DMS114 treated with DMSO at 0.1 percent for 48 hours (cell line): ENCODE measurements around the gene ISOC2.
A peak's percentile ranks its signal among the peaks of the same experiment; 100 is the strongest.

ENCODE experiments used
- DNase-seq: peaks from one replicate; lab custom pipeline; 2025; ENCODE audit not compliant: unreplicated experiment; lab: John Stamatoyannopoulos, UW

Gene ISOC2

DNA sequence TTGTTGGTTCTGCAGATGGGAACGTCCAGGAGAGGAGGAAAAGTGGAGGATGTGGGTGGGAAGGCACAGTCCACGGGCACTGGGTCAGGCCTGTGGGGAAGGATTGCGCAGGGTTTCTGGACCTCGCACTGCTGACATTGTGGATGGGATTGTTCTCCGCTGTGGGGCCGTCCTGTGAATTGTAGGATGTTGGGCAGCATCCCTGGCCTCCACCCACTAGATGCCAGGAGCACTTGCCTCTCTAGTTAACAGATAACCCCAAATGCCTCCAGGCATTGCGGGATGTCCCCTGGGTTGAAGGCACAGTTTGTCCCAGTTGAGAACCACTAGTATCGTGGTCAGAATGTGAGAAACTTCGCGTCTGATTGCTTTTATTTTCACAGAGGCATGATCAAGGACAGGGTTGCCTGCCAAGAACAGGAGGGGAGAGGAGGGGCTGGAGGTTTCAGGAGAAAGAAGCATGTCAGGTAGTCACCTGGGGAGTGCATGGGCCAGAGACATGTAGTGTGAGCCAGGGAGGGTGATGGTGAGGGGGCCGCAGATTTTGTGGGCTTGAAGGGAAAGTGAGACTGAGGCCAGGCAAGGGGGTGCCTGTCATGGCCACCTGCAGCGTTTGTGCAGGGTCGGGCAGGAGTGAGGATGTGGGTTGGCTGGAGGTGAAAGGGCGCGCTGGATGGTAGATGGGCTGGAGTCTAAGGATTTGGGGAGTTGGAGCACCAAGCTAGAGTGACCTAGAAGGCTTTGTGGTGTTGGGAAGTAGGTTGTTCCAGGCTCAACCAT lies 18.2 kb upstream of the ISOC2 start:
- DNase-seq: no peak

DNA sequence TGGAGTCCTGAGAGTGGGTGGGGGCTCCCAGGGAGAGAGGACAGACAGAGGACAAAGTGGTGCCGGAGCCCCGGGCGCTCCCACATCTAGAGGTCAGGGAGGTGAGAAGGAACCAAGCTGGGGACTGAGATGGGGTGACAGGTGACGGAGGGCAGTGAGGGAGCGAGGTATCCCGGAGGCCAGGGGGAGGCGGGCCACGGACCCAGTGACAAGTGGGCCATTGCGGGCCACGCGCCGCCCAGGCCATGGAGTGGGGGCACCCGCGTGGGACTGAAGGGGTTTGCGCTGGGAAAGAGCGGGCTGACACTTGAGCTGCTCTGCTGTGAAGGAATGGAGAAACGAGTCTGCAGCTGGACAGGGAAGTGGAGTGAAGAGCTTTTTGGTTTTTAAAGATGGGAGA lies 17.6 kb upstream of the ISOC2 start:
- no peak for DNase-seq

DNA sequence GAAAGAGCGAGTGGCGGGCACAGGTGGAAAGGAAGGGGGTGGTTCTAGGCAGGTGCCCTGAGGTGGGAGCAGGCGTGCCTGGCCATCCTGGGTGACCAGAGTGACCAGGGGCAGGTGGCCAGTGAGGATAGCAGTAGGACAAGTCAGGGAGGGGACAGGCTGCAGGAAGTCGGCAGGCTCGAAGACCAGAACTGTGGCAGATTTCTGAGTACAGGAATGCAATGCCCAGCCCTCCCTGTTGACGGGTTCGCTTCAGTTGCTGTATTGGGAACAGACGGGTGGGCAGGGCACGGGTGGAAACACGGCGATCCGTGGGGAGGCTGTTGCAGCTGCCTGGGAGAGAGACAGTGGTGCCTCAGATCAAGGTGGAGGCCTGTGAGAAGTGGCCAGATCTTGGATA lies 16.9 kb upstream of the ISOC2 start:
- DNase-seq: no peak

- no peak for DNase-seq
Measured at GRCh38 chr19:55477905-55478304, 16.5 kb upstream of the ISOC2 start.

- DNase-seq: peak; percentile 95
Measured at GRCh38 chr19:55476100-55476775, 14.8 kb upstream of the ISOC2 start, which contains the start of gene ZNF628. Gene ZNF628, plus strand, starts transcription at chr19:55476617. Its CDS starts 3,294 bp downstream, at chr19:55479911.

DNA sequence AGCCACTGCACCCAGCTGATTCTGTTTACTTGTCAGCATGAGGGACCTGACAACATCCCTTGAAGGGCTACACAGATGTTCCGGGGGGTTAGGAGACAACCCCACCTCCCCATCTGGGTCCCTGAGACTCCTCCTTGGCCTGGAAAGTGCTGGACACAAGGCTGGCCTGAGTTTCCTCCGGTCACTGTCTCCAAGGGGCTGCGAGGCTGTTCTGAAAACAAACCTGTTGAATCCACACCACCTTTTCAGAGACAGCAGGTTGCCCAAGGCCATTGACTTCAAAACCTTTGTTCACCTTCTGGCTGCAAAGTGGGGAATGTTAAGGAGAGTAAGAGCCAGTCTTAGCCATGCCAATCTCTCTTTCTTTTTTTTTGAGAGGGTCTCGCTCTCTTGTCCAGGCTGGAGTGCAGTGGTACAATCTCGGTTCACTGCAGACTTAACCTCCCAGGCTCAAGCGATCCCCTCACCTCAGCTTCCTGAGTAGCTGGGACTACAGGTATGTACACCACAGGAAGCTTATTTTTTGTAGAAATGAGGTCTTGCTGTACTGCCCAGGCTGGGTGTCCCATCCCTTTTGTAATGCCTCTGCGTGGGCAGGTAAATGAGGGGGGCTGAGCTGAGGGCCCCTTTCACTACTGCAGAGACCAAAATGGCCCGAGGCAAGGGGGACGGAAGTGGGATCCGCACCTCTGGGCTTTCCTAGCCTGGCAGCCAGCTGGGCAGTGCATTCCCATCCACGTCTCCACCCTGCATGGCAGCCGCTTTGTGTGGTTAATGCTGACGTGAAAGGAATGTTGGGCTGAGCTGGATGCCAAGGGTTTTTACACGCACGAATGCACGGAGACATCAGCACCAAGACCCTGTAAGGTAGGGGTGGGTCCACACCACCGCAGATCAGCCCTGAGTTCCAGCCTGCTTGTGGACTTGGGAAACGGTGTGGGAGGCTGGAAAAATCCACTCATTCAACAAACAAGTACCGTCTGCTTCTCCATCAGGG lies 13.1 kb upstream of the ISOC2 start:
- DNase-seq: no peak

DNA sequence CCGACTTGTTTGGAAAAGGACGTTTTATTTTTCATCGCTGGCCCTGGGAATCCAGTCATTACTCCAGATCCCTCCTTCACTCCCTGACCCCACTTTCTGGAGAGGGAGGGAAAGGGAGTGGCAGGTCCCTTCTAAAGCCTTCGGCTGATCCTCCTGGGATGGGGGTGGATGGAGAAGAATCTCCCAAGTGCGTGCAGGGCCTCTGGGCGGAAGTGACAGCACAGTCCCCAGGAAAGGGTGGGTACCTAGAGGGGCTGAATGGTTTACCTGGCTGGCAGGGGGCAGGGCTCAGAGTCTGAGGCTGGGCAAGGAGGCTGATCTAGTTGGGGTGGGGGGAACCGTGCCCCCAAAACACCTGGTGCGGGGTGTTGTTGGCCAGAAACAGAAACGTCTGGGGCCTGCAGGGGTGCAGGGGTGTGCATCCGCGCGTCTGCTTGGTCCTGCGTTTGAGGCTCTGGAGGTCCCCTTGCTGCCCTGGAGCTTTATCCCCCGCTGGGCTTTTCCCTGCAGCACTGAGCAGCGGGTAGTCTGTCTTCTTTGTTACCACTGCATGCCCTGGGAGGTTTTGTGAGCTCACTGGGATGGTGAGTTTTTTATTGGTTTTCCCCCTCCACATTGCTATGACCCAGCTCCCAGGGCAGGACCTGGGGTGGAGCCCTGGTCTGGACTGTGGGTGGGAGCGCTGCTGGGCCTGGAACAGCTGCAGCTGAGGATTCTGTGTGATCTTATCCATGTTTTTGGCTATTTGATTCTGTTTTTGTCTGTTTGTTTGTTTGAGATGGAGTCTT lies 12.0 kb upstream of the ISOC2 start:
- no peak for DNase-seq

GRCh38 chr19:55472463-55472862 lies 11.0 kb upstream of the ISOC2 start:
- no peak for DNase-seq

GRCh38 chr19:55471266-55471665 lies 9.8 kb upstream of the ISOC2 start:
- no peak for DNase-seq

DNA sequence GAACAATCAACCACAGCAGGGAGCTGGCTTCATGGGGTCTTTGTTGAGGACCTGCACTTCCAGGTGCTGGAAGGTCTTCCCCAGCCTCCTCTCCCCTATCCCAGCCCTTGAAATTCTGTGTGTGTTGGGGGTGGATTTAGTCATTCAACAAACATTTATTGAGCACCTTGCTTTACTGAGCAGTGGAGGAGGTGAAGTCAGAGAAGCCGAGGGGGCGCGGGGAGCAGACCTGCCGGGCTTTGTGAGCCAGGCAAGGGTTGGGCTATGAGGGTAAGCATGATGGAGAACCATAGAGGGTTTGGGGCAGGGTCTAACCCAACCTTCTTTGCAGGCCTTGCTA lies 6.6 kb upstream of the ISOC2 start:
- no peak for DNase-seq

DNA sequence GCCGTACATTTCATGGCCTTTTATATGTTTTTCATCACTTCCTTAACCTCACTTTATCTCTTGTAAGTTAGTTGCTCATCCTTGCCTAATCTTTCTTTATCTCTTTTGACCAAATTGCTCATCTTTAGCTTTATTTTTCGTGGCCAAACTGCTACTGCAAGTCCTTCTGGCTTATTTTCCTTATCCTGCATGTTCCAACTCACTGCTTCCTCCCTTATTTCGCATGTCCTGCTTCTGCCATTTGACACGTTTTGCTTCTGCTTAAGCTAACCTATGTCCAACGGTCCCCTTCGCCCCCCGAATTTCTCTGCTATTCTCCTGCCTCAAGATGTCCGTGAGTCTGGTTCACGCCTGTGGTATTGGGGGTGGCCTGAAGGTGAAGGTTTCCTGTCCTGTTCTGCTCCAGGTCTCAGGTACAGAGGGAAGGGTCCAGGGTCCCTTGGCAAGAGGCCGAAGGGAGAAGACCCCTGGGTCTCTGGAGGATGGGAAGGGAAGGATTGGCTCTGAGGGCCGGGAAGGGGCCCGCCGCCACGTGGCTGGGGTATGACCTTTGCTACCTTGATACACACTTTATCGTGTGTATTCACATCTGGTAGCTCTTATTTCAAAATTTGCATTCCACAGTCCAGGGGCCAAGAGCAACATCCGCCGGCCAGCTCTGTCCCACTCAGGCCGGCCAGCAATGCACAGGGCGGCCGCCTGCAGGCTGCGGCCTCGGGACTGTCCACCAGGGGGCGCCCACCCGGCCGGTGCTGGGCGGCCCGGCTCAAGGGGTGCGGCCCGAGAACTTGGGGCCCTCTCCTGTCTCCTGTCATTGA lies 6.0 kb upstream of the ISOC2 start:
- DNase-seq: no peak

GRCh38 chr19:55466241-55466614 lies 4.8 kb upstream of the ISOC2 start:
- DNase-seq: no peak

- no peak for DNase-seq
Measured at GRCh38 chr19:55465460-55466240, 4.2 kb upstream of the ISOC2 start.

DNA sequence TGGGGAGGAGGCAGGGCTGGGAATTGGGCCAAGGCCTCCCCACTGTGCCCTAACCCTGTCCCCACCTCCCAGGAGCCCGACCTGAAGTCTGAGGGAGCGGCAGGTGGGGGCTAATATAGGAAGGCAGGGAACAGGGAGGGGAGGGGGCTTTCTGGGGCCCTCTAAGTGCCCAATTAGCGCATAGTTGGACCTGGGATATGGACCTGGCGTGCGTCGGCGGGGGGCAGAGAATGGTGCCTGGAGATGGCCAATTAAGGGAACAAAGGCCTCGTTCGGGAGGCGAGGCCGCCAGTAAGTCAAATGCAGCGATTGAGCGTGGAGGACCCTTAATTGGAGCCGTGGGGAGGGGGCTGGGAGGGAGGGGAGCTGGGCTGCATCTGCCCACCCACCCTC lies 3.2 kb upstream of the ISOC2 start, which contains the start of gene C19orf85:
TSS of gene C19orf85 (minus strand) at position 90 of the 393 bp plus-strand sequence. CDS start 197 bp downstream, outside the sequence.
- no peak for DNase-seq

- no peak for DNase-seq
Measured at GRCh38 chr19:55464039-55464661, 2.7 kb upstream of the ISOC2 start.

- no peak for DNase-seq
Measured at GRCh38 chr19:55463583-55464031, 2.2 kb upstream of the ISOC2 start.

- DNase-seq: no peak
Measured at GRCh38 chr19:55462722-55463121, 1.3 kb upstream of the ISOC2 start.

DNA sequence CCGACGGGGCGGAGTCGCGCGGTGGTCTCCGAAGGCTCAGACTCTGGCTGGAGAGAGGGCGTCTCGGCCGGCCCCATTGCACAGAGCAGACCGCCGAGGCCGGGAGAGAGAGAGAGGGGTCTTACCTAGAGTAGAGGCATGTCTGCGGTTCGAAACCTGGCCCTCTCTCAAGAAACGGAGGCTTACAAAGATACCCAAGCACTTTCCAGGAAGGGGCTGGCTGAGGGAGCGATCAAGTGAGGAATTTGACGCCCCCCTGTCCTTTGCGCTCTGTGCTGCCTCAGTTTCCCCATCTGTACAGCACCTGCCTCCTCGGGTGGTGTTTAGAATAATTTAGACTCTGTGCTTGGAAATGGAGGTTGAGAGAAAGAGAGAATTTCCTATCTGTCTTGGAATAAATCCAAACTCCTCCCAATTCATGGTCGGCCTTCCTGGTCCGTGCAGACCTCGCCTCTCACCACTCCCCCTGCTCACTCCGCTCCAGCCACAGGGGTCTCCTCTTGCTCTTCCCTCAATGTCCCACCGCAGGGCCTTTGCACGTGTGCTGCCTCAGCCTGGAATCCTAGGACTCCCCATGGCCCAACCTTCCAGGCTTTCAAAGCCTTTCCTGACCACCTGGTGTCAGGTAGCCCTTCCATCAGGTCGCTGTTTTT lies 658 bp upstream of the ISOC2 start:
- DNase-seq: no peak
